GM19395 (cell line): ENCODE measurements around the gene MFN2.
"Not testable (repeated sequence)": the region's sequence is repeated elsewhere in the genome, so short reads cannot be mapped to it uniquely, and the experiment has no call there.

ENCODE experiments used
- ATAC-seq: cut with Tn5 transposase; IDR thresholded peaks from one replicate; pipeline ENCODE4 v1.9.1; 2021; ENCODE audit warnings: mild to moderate bottlenecking, moderate library complexity; ENCODE audit not compliant: unreplicated experiment

MFN2 gene

GRCh38 chr1:11991969-11992676 is 11.9 kb downstream of the MFN2 start:
- ATAC-seq = no peak

- ATAC-seq = no peak
Measured at GRCh38 chr1:11997081-11997850, 17.0 kb downstream of the MFN2 start.

- no peak for ATAC-seq
Measured at GRCh38 chr1:11998636-11999035, 18.4 kb downstream of the MFN2 start.

GRCh38 chr1:11999236-11999635 is 19.0 kb downstream of the MFN2 start:
- ATAC-seq = no peak

GRCh38 chr1:12001249-12001917 is 21.1 kb downstream of the MFN2 start:
- no peak for ATAC-seq

GRCh38 chr1:12001996-12002493 is 21.8 kb downstream of the MFN2 start:
- ATAC-seq = no peak

- ATAC-seq = no peak
Measured at GRCh38 chr1:12003762-12004161, 23.5 kb downstream of the MFN2 start.

GRCh38 chr1:12005488-12006166 is 25.4 kb downstream of the MFN2 start:
- ATAC-seq = no peak

GRCh38 chr1:12006167-12006921 is 26.1 kb downstream of the MFN2 start:
- ATAC-seq = no peak

- no peak for ATAC-seq
Measured at GRCh38 chr1:12007204-12007603, 27.0 kb downstream of the MFN2 start.

GRCh38 chr1:12008355-12008754 is 28.1 kb downstream of the MFN2 start:
- ATAC-seq = not testable (repeated sequence)

- no peak for ATAC-seq
Measured at GRCh38 chr1:12009318-12009947, 29.2 kb downstream of the MFN2 start.

GRCh38 chr1:12010746-12011570 is 30.7 kb downstream of the MFN2 start:
- no peak for ATAC-seq

GRCh38 chr1:12011998-12012397 is 31.8 kb downstream of the MFN2 start:
- no peak for ATAC-seq

GRCh38 chr1:12012560-12013316 is 32.5 kb downstream of the MFN2 start:
- no peak for ATAC-seq

- no peak for ATAC-seq
Measured at GRCh38 chr1:12014141-12014991, 34.1 kb downstream of the MFN2 start.

- ATAC-seq = no peak
Measured at GRCh38 chr1:12015001-12015491, 34.8 kb downstream of the MFN2 start.
